ENCODE measurements around the gene ROR2.

Gene ROR2

GRCh38 chr9:91710158-91710557 is 239.9 kb downstream of the ROR2 start:
- no peak for DNase-seq

- DNase-seq = no peak
Observed at GRCh38 chr9:91705386-91705785, 244.6 kb downstream of the ROR2 start.

DNA sequence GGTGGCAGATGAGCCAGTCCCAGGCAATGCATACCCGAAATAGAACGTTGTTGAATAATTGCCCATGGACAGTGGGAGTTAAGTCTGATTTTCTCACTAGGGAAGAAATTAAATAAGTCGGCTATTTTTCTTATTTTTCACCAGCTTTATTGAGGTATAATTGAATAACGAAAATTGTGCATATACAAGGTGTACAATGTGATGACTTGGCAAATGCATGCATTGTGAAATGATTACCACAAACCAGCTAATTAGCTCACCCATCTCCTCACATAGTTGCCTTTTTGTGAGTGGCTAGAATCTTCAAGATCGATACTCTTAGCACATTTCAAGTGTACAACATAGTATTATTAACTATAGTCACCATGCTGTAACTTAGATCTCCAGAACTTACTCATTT is 249.6 kb downstream of the ROR2 start:
- no peak for DNase-seq

DNA sequence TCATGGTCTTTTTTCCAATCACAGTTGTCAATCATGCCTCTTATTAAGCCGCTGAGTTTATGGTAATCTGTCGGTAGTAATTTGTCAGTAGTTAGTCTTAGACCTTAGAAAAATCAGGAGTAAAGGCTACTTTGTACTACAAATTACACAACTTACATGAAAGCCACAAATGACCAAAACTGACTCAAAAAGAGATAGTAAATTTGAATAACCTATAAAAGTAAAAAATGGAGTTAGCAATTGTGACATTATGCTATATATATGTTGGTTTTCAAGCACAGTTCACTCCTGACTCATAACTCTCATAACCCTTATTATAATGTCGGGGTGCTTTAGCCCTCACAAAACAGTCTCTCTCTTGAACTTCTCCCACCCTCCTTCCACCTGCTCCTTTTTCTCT is 251.8 kb downstream of the ROR2 start:
- no peak for DNase-seq

DNA sequence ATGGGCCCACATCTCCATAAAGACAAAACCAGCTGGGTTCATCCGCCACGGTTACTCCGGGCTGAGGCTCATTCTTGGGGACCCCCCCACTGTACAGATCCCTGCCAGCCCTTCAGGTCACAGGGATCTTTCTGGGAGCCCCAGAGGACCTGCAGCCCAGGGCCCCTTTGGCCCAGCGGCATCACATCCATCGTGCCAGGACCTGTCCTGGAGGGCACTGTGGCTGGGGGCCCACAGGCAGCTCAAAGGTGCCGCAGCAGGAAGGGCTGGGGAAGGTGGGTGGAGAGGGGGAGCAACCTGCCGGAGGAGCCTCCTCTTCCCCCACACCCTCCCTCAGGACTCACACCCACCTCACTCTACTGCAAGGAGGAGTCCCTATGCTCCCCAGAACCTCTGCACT is 252.8 kb downstream of the ROR2 start:
- no peak for DNase-seq

DNA sequence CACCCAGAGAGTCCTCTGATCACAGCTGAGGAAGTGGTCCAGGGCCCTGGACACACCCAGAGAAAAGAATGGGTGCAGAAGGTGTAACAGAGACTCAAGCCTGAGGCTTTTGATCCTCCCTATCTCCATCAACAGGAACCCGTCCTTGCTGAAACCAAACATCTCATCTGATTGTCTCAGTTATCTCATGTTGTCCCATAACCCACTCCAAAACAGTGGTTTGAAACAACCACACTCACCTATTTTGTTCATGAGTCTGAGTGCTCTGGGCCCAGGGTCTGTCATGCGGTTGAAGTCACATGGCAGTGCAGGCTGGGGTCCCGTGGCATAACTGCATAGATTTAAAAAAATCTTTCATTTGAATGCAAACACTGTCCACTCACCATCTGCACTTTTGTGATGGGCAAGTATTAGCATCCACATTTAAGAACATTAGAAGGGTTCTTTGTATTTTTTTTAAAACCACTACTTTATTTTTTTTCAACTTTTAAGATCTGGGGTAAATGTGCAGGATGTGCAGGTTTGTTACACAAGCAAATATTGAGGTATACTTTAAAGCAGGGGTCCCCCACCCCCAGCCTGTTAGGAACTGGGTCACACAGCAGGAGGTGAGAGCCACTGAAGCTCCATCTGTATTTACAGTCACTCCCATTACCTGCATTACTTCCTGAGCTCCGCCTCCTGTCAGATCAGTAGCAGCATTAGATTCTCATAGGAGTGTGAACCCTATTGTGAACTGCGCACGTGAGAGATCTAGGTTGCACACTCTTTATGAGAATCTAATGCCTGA is 255.8 kb downstream of the ROR2 start:
- no peak for DNase-seq

DNA sequence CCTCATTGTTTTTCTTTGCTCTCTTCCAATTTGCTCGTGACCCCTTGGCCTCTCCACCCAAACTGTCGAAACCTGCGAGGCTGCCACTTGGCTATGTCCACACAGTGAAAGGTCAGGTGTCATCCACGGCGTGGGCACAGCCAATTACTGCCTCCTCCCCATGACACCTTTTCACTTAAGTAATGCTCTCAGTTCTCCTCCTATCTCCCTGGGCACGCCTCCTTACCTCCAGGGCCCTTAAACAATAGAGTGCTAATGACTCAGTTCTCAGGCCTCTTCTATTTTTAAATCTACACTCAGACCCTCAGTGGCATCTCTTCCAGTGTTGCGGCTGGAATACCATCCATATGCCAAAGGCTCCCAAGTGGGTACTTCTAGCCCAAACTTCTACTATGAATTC is 256.8 kb downstream of the ROR2 start:
- no peak for DNase-seq

DNA sequence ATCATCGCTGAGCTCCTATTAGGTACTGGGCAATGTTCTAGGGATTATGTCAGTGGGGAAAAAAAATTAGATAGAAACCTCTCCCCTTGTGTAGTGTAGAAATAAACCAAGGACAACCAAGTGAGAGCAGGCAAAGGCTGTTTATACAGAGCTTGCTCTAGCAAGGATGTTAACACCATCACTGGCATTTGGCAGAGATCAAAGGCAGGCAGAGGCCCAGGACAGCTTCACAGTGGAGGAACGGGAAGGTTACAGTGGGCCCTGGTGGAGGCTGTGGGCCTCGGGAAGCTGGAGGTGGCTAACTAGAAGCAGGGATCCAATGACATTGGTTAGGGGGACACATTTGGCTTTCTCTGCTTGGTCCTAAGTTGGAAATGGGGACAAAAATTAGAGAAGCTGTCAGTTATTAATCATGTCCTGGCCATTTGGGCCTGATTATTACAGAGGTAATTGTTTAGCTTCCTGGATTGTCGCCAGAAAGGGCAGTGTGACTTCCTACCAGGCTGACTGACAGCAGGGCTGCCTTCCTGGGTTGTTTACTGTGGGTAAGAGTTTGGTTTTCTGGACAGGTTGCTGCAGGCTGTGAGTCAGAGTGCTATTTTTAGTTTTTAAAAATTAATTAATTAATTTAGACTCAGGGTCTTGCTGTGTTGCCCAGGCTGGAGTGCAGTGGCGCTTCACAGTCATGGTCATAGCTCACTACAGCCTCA is 259.3 kb downstream of the ROR2 start:
- DNase-seq = no peak

DNA sequence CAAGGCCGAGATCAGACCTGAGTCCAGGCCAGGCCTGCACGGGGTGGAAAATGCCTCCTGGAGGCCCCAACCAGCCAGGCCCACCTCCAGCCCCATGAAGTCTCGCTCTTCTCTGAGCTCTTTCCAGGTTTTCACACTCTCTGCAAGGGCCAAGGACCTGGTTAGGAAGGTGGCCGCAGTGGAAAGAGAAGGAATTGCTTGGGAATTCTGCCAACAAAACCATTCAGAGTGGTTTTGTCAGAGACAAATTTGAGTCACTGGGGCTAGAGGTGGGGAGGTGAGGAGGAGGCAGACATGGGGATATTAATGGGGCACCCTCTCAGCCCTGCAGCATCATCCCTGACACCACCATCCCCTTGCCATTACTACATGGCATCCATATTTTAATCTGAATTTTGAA is 261.0 kb downstream of the ROR2 start:
- no peak for DNase-seq

GRCh38 chr9:91683269-91683668 is 266.8 kb downstream of the ROR2 start:
- no peak for DNase-seq

DNA sequence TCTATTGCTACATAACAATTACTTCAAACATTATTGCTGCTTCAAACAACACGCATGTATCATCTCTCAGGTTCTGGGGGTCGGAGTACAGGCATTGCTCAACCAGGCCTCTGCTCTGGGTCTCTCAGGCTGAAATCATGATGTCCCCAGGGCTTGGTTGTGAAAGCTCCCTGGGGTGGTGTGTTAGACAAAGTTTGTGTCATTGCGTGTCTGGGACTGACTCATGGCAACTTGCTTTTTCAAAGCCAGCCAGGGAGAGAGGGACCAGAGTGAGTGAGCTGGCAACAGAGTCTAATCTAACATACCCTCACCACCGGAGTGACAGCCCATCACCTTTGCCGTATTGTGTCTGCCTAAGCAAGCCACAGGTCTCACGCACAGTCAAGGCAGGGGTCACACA is 267.2 kb downstream of the ROR2 start:
- no peak for DNase-seq

DNA sequence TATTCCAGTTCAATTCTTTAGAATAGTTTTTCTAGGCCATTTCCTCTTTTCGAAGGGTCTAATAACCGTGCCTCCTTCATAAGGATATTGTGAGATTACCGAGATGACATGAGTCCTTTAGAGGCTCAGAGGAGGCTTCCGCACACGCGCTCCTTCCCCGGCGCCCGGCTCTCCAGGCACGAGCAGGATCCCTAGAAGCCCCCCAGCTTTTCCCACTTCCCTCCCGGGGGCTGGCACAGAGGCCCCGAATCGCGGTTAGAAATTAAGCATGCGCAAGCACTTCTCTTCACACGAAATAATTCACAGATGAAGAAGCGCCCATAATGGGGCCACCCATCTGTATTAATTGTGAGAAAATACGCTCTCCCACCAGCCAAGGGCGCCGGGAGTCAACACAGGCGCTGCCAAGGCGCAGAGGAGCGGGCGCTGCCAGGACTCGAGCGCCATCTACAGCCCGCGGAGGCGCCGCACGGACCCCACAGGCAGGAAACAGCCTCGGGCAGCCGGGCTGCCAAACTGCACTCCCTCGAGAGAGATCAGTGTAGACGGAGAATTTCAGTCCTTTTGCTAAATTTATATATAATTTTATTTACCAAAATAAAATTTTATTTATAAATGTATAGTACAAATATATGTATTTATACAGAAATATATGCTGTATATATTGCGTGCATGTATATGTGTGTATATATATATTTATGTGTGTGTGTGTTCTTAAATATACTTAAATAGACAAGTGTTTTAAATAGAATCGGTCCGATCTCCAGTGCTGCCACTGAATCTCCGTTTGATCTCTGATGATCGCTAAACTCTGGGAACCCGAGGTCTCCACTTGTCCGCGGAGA is 268.3 kb downstream of the ROR2 start:
- DNase-seq = no peak

GRCh38 chr9:91680998-91681397 is 269.0 kb downstream of the ROR2 start:
- no peak for DNase-seq

DNA sequence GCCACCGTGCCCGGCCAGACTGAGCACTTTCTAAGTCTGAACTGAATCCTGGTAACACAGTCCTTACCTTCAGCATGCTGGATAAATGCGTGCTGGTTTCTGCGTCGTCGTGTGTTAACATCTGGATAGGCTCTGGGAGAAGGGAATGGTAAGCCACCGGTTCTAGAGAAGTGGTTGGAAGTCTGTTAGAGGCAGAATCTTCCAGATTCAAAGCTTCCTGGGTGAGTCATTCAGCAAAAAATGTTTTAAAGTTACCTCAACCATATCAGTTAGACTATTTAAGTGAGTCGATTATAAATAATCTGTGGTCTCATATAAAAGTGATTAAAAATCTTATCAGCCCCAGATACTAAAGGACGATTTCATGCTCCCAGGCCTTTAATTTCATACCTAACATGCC is 269.9 kb downstream of the ROR2 start:
- DNase-seq = no peak

- no peak for DNase-seq
Observed at GRCh38 chr9:91678807-91679580, 271.0 kb downstream of the ROR2 start.

DNA sequence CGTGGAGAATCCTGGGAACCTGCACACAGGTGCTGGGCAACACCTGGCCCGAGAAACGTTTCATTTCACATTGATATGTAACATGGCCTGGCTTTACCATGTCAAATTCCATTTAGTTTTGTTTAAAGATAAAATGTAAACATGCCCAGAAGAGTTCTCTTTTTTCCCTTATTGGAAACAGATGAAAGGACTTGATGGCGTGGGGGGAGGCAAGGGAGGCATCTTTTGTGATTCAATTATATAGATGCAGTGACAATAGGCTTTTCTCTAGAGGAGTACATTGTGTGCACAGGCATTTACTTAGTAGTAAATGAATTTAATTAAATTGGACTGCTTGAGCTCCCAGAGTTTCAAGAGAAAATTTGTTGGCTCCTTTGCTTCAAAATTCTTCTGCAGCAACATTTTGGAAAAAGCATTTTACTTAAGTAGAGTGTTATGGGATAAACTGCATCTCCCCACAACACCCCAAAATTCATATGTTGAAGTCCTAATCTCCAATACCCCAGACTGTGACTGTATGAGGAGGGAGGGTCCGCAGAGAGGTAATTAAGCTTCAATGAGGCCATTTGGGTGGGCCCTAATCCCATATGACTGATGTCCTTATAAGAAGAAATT is 272.1 kb downstream of the ROR2 start:
- no peak for DNase-seq

- DNase-seq = no peak
Observed at GRCh38 chr9:91677331-91677730, 272.7 kb downstream of the ROR2 start.

DNA sequence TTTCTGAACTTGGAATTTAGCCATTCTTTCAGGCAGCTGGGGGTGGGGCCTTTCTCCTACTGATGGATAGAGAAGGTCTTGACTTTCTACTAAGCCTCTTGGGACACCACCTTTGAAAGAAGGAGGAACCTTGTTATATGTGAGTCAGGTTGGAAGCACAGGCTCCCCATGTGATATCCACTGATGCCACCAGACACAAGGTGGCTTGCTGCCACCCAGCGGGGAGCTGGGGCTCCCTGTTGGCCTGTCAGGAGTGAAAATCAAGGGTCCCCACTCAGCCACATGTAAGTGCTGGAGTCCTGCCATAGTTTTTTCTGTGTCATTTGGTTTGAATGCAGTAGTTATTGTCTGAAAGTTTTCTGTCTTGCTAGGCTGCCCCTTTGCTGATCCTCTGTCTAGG is 274.0 kb downstream of the ROR2 start:
- DNase-seq = no peak

DNA sequence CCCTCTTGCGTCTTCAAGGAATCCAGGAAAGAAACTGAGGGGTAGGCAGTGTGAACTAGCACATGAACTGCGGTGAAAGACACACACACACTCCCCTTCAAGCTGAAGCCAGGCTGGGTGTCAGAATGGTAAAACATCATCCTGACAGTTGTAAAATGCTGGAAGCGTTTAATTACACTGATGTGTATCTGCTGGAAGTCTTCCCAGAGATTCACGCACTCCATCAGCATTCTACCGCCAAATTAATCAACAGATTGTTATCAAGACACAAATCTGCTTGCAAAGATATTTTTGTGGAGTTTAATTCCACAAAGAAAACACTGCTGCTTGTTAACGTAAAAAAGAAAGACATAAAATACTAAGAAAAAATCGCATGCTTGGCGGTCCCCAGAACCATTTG is 285.4 kb downstream of the ROR2 start:
- no peak for DNase-seq

GRCh38 chr9:91663858-91664257 is 286.2 kb downstream of the ROR2 start:
- DNase-seq = no peak

- no peak for DNase-seq
Observed at GRCh38 chr9:91661451-91661850, 288.6 kb downstream of the ROR2 start.

DNA sequence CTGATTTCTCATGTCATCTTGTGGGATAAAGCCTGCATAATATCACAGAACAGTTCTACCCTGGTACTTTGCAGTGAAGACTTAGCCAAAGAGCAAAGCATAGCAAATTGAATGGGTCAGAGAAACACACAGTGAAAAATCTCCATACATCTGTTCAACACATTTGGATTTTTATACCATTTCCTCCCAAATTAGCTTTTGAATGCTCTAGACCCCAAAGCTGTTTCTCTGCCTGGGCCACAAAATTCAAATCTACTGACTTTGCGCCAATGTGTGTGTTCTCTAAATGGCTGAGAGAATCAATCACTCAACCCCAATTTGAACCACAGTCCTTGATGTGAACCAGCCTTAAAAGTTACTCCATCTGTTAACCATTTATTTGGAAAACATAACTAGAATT is 289.5 kb downstream of the ROR2 start:
- DNase-seq = no peak
